Ramos (cell line): ENCODE results near the gene SNX13.
"Not testable (repeated sequence)": the region's sequence is repeated elsewhere in the genome, so short reads cannot be mapped to it uniquely, and the experiment has no call there.

ENCODE experiments used
- in situ Hi-C: fragments of 300-500 bp; cut with MboI; formaldehyde crosslinking; loops from one replicate; pipeline ENCODE4 v1.14.3; 2022; ENCODE audit warnings: low sequenced_read_pairs; ENCODE audit not compliant: unreplicated experiment

Gene SNX13

GRCh38 chr7:17856251-17856650 lies 84.0 kb downstream of the SNX13 start:
- in situ Hi-C loops = no loop called here

- in situ Hi-C loops = no loop called here
These were observed 85.1 kb downstream of the SNX13 start for GRCh38 chr7:17855202-17855601.

GRCh38 chr7:17854261-17855047 lies 85.8 kb downstream of the SNX13 start:
- in situ Hi-C loops = no loop called here

- in situ Hi-C loops = no loop called here
These were observed 87.9 kb downstream of the SNX13 start for GRCh38 chr7:17852361-17852760.

- in situ Hi-C loops = no loop called here
These were observed 90.8 kb downstream of the SNX13 start for GRCh38 chr7:17849504-17849903.

GRCh38 chr7:17848516-17848915 lies 91.8 kb downstream of the SNX13 start:
- in situ Hi-C loops = no loop called here

GRCh38 chr7:17846935-17847334 lies 93.4 kb downstream of the SNX13 start:
- in situ Hi-C loops = no loop called here

GRCh38 chr7:17845197-17845547 lies 95.1 kb downstream of the SNX13 start:
- in situ Hi-C loops = no loop called here

- in situ Hi-C loops = no loop called here
These were observed 95.6 kb downstream of the SNX13 start for GRCh38 chr7:17844514-17845196.

- in situ Hi-C loops = no loop called here
These were observed 96.3 kb downstream of the SNX13 start for GRCh38 chr7:17844022-17844421.

- in situ Hi-C loops = no loop called here
These were observed 97.3 kb downstream of the SNX13 start for GRCh38 chr7:17843041-17843440.

- in situ Hi-C loops = no loop called here
These were observed 107.4 kb downstream of the SNX13 start for GRCh38 chr7:17832820-17833355.

GRCh38 chr7:17832242-17832641 lies 108.1 kb downstream of the SNX13 start:
- in situ Hi-C loops = no loop called here

GRCh38 chr7:17830206-17830605 lies 110.1 kb downstream of the SNX13 start:
- in situ Hi-C loops = no loop called here

- in situ Hi-C loops = no loop called here
These were observed 111.3 kb downstream of the SNX13 start for GRCh38 chr7:17829001-17829400.

GRCh38 chr7:17822547-17823173 lies 117.6 kb downstream of the SNX13 start:
- in situ Hi-C loops = no loop called here

- in situ Hi-C loops = no loop called here
These were observed 123.4 kb downstream of the SNX13 start for GRCh38 chr7:17816903-17817302.

GRCh38 chr7:17815318-17815717 lies 125.0 kb downstream of the SNX13 start:
- in situ Hi-C loops = no loop called here

- in situ Hi-C loops = no loop called here
These were observed 126.2 kb downstream of the SNX13 start for GRCh38 chr7:17814058-17814457.

- in situ Hi-C loops = not testable (repeated sequence)
These were observed 131.1 kb downstream of the SNX13 start for GRCh38 chr7:17809215-17809614.

GRCh38 chr7:17807242-17807641 lies 133.1 kb downstream of the SNX13 start:
- in situ Hi-C loops = no loop called here
